Measurements from ENCODE around the gene NBPF10. TPM values are rescaled to one million over a fixed set of nuclear protein-coding genes. Genes with fewer than 3 reads are reported as not detected.
"Not testable (repeated sequence)": the region's sequence is repeated elsewhere in the genome, so short reads cannot be mapped to it uniquely, and the experiment has no call there.

NBPF10 gene
- 1 to 10 TPM; 1.3 to 2.3 (median 1.8) TPM for total RNA-seq

DNA sequence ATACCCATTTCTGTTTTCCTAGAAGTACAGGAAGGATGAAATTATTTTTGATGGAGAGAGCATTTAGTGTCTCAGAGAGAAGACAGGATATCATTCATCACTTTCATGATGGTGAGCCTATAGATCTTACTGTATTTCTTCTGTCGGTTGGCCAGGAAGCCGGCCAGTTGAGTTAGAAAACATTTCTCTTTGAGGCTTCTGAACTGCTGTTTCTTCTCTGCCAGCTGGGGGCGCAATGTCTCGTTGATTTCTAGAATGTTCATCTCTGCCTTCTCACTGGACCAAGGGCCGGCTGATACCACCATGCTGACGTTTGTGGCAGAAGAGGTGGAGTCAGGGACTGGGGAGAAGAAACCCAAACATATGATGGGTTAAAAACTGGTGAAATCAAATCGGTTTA, at the start of gene NBPF10:
NBPF10 (minus strand) TSS at position 340 of the 400 bp plus-strand sequence; CDS start at position 305, 35 bp downstream.
- not testable (repeated sequence) for DNase-seq (ENCODE audit: low spot score); ATAC-seq (ENCODE audit: low FRiP score)

DNA sequence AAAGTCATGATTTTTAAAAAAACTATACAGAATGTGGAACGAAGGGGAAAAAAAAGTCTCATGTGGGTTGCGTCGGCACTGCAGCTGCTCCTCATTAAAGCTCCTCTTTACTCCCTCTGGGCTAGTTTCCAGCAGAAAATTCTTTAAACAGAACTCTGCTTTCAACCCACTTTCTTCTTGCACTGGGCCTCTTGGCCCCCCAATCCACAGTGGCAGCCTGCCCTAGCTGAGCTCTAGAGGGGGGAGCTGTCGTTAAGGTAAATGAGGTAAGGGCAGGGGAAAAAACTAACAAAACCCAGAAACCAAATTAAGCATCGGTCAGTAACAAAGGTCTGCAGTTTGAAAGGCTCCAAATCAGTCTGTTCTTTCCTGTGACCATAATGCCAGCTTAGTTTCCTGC, 29.9 kb upstream of the NBPF10 start:
- ATAC-seq (ENCODE audit: low FRiP score); DNase-seq (ENCODE audit: low spot score): not testable (repeated sequence)

GRCh38 chr1:146167740-146168139, 23.1 kb upstream of the NBPF10 start:
- ATAC-seq (ENCODE audit: low FRiP score); DNase-seq (ENCODE audit: low spot score): not testable (repeated sequence)

DNA sequence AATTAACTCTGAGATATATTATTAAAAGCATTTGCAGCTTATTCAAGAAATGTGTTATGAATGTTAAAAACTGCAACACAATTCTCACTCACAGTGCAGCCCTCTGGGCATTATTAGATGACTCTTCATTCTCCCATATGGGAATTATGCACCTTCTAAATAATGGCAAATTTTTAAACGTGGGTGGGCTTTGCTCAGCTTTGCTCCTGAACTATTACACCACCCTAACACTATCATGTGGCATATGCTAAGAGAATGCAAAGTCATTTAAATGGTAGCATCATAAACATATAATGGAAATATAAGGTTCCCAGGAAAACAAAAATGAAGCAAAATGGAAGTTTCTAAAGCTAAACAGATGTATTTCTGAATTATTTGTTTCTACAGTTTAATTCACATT, 22.7 kb upstream of the NBPF10 start:
- not testable (repeated sequence) for DNase-seq (ENCODE audit: low spot score); ATAC-seq (ENCODE audit: low FRiP score)

Other genes with a start within 250 kb of the NBPF10 start
- gene ITGA10, start 234.8 kb downstream of the NBPF10 start, total RNA-seq = 1 to 10 TPM; 1.6 to 2.2 (median 2.1) TPM
- 10 to 100 TPM; 10.2 to 25.2 (median 15.7) TPM for gene PEX11B, start 226.1 kb downstream of the NBPF10 start, total RNA-seq
- gene RBM8A, start 217.3 kb downstream of the NBPF10 start, total RNA-seq = 100 to 1,000 TPM; 114 to 189 (median 116) TPM
- 10 to 100 TPM; 15.4 to 34.0 (median 28.3) TPM for gene LIX1L, start 186.8 kb downstream of the NBPF10 start, total RNA-seq
- gene ANKRD34A, start 180.2 kb downstream of the NBPF10 start, total RNA-seq = 1 to 10 TPM in 1 of 4 donors, under 1 TPM in 3; 0.32 to 1.7 (median 0.58) TPM
- gene POLR3GL, start 180.1 kb downstream of the NBPF10 start, total RNA-seq = 10 to 100 TPM; 19.0 to 31.4 (median 24.0) TPM
- 1,000 to 10,000 TPM; 1,118 to 3,262 (median 1,971) TPM for gene TXNIP, start 148.2 kb downstream of the NBPF10 start, total RNA-seq
- not detected for gene HJV, start 123.1 kb downstream of the NBPF10 start, total RNA-seq
- gene NOTCH2NLA, start 84.2 kb upstream of the NBPF10 start, total RNA-seq = 10 to 100 TPM; 39.6 to 52.0 (median 46.4) TPM

Measured in omental fat pad (tissue), 4 donors.